Smooth muscle cell (in vitro differentiated cells): ENCODE data around the gene IZUMO4. TPM values are rescaled to one million over a fixed set of nuclear protein-coding genes. Genes with fewer than 3 reads are reported as not detected.
A peak's percentile ranks its signal among the peaks of the same experiment; 100 is the strongest.

Source experiments
- DNase-seq: peaks from one replicate; lab custom pipeline; 2025; ENCODE audit not compliant: unreplicated experiment; lab: John Stamatoyannopoulos, UW
- H2AFZ ChIP-seq: fragments of 200-600 bp; sonication (generic); 2 replicates; pipeline ENCODE4 v1.6.0; 2016; ENCODE audit warnings: antibody characterized with exemption, low read depth, mild to moderate bottlenecking
- H3F3A ChIP-seq: fragments of 200-600 bp; sonication (generic); 2 replicates; pipeline ENCODE4 v1.6.0; 2017; ENCODE audit warnings: antibody characterized with exemption, low read depth
- H3K27ac ChIP-seq: fragments of 200-600 bp; sonication (generic); 2 replicates; pipeline ENCODE4 v1.5.1; 2016; ENCODE audit warnings: low read depth, mild to moderate bottlenecking
- H3K27me3 ChIP-seq: fragments of 200-600 bp; sonication (generic); 2 replicates; pipeline ENCODE4 v1.6.1; 2016; ENCODE audit warnings: low read depth, mild to moderate bottlenecking
- H3K36me3 ChIP-seq: fragments of 200-600 bp; sonication (generic); 2 replicates; pipeline ENCODE4 v1.5.1; 2016; ENCODE audit warnings: low read depth
- H3K4me1 ChIP-seq: fragments of 200-600 bp; sonication (generic); 2 replicates; pipeline ENCODE4 v1.5.1; 2016; ENCODE audit warnings: low read depth
- H3K4me2 ChIP-seq: fragments of 200-600 bp; sonication (generic); 2 replicates; pipeline ENCODE4 v1.6.0; 2016; ENCODE audit warnings: mild to moderate bottlenecking
- H3K4me3 ChIP-seq: fragments of 200-600 bp; sonication (generic); 2 replicates; pipeline ENCODE4 v1.5.1; 2016; ENCODE audit warnings: mild to moderate bottlenecking
- H3K79me2 ChIP-seq: fragments of 200-600 bp; sonication (generic); 2 replicates; pipeline ENCODE4 v1.6.0; 2016; ENCODE audit warnings: low read depth, mild to moderate bottlenecking
- H3K9ac ChIP-seq: fragments of 200-600 bp; sonication (generic); 2 replicates; pipeline ENCODE4 v1.6.0; 2016; ENCODE audit warnings: low read depth
- H3K9me3 ChIP-seq: fragments of 200-600 bp; sonication (generic); replicated peaks from 2 replicates; pipeline ENCODE4 v1.5.1; 2016; ENCODE audit warnings: low read depth
- H4K20me1 ChIP-seq: fragments of 200-600 bp; sonication (generic); 2 replicates; pipeline ENCODE4 v1.6.0; 2016; ENCODE audit warnings: low read depth
- CTCF ChIP-seq: fragments of 200-600 bp; sonication (generic); IDR thresholded peaks from 2 replicates; pipeline ENCODE4 v1.5.1; 2017; ENCODE audit warnings: borderline replicate concordance, mild to moderate bottlenecking, antibody characterized with exemption; ENCODE audit not compliant: insufficient read depth, poor library complexity, severe bottlenecking
- WGBS: methylation state at CpG from one replicate; pipeline ENCODE4 v1.1.7; 2016; ENCODE audit warnings: low lambda C conversion rate; 5-methylcytosine and 5-hydroxymethylcytosine counted together
- polyA plus RNA-seq: library from polyadenylated mRNA; unstranded; fragments of >200 nt; fragmentation: Nextera tagmentation; extraction: Ambion mirVana; gene quantifications from 2 replicates; pipeline ENCODE4 v1.2.1, GENCODE V29; 2016
- total RNA-seq: library from RNA; depleted of rRNA; stranded (reverse); fragments of >200 nt; gene quantifications from 2 replicates; pipeline ENCODE4 v1.2.3, GENCODE V29; 2014

Gene IZUMO4
- total and polyA plus RNA-seq, 2 experiments from 2014 or later: 0.48 to 1.6 TPM

GRCh38 chr19:2050349-2050990 lies 46.2 kb upstream of the IZUMO4 start:
- Histone ChIP-seq H3K27ac (peak overlapping the region; percentile 7), H3F3A (no peaks in the 10 kb centered on the region), H4K20me1 (peaks cover 53% of the 10 kb centered on the region), H3K79me2 (peaks cover 44% of the 10 kb centered on the region), H3K36me3 (no peaks in the 10 kb centered on the region), H3K27me3 (no peaks in the 10 kb centered on the region), H3K4me1 (peaks cover 9% of the 10 kb centered on the region), H3K4me2 (peak overlapping the region; percentile 99), H2AFZ (no peak overlapping the region), H3K9ac (peak overlapping the region; percentile 78), H3K9me3 (no peaks in the 10 kb centered on the region), H3K4me3 (peak overlapping the region; percentile 95)
- DNase-seq: no peak
- TF ChIP-seq CTCF: no peak
- 1% methylated on average over 29 of the region's 49 CpGs for WGBS

GRCh38 chr19:2050991-2051772 lies 45.5 kb upstream of the IZUMO4 start, which contains the start of gene MKNK2:
MKNK2 (minus strand) TSS chr19:2051244; CDS start chr19:2050851, 393 bp downstream.
- WGBS: 6% methylated on average over 51 of the region's 93 CpGs
- H4K20me1 ChIP-seq: peaks cover 46% of the 10 kb centered on the region
- no peaks in the 10 kb centered on the region for H3F3A ChIP-seq
- H3K4me2 ChIP-seq: peak within 1 kb of the TSS; percentile 99
- H3K27me3 ChIP-seq: no peaks in the 10 kb centered on the region
- H3K9me3 ChIP-seq: no peaks in the 10 kb centered on the region
- H2AFZ ChIP-seq: peak within 1 kb of the TSS; percentile 86
- H3K4me1 ChIP-seq: peaks cover 9% of the 10 kb centered on the region
- H3K79me2 ChIP-seq: peaks cover 44% of the 10 kb centered on the region
- H3K4me3 ChIP-seq: peak within 1 kb of the TSS; percentile 95
- TF ChIP-seq CTCF: peak; percentile 46
- H3K9ac ChIP-seq: peak within 1 kb of the TSS; percentile 78
- no peaks in the 10 kb centered on the region for H3K36me3 ChIP-seq
- peak within 1 kb of the TSS; percentile 7 for H3K27ac ChIP-seq
- peak; percentile 89 for DNase-seq

DNA sequence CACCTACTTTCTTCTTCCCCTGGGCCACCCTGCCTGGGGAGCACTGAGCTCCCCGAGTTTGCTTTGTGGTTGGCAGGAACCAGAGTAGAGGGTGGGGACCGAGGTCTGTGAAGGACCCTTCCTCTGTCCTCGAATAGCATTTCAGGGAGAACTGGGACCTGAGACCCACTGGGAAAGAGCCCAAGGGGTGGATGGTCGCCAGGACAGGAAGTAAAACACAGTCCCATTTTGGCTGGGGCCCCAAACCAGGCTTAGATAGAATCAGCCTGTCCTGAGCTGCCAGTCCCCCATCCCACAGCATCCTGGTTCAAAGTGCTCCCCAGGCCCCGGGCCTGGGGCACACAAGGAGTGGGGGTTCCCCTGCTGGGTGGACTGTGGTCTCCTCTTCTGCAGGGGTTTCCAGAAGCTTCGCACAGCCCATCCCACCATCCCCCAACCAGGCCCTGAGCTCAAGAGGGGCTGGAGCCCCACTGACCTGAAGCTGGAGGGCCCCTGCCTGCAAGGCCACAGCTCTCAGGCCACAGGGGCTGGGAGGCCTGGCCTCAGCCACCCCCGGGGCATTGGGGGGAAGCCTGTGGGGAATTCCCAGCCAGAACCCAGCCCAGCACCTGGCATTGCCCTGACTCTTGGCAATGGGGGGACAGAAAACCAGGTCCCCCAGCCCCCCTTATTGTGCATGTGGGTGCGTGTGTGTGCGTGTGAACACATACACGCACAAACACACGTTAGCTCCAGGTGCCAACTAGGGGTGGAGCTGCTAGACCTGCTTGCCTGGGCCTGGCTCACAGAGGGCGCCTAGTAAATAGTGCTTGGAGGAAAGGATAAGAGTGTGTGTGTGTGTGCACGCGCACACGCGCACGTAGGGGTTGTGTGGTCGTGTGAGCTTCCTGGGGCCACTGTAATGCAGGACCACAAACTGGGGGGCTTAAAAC lies 44.7 kb upstream of the IZUMO4 start:
- WGBS: 91% methylated on average over 18 of the region's 18 CpGs
- no peak for TF ChIP-seq CTCF
- H2AFZ ChIP-seq: peak overlapping the region; percentile 86
- H3K4me2 ChIP-seq: peak overlapping the region; percentile 92
- H3K79me2 ChIP-seq: peaks cover 37% of the 10 kb centered on the region
- no peak for DNase-seq
- no peaks in the 10 kb centered on the region for H3K9me3 ChIP-seq
- peaks cover 9% of the 10 kb centered on the region for H3K4me1 ChIP-seq
- H3K27ac ChIP-seq: peak overlapping the region; percentile 1
- H4K20me1 ChIP-seq: peaks cover 37% of the 10 kb centered on the region
- H3K4me3 ChIP-seq: peak overlapping the region; percentile 95
- H3K27me3 ChIP-seq: no peaks in the 10 kb centered on the region
- no peaks in the 10 kb centered on the region for H3F3A ChIP-seq
- no peaks in the 10 kb centered on the region for H3K36me3 ChIP-seq
- H3K9ac ChIP-seq: no peak overlapping the region
